OCI-LY1 (cell line): ENCODE data around the gene MPPED1.

ENCODE experiments used
- H2AFZ ChIP-seq: fragments of 200-600 bp; sonication (generic), shearing (Covaris generic); 2 replicates; pipeline ENCODE4 v1.6.0; 2014; ENCODE audit warnings: antibody characterized with exemption, mild to moderate bottlenecking, low read length
- H3F3A ChIP-seq: fragments of 200-600 bp; sonication (generic), shearing (Covaris generic); 2 replicates; pipeline ENCODE4 v1.6.0; 2014; ENCODE audit warnings: mild to moderate bottlenecking, antibody characterized with exemption, low read length, moderate library complexity; ENCODE audit not compliant: insufficient read depth
- H3K27ac ChIP-seq: fragments of 200-600 bp; sonication (generic); 2 replicates; pipeline ENCODE4 v1.5.1; 2014; ENCODE audit warnings: low read length, mixed run types, mild to moderate bottlenecking, low read depth; ENCODE audit not compliant: poor library complexity, severe bottlenecking
- H3K27me3 ChIP-seq: fragments of 200-600 bp; sonication (generic); 2 replicates; pipeline ENCODE4 v1.6.0; 2014; ENCODE audit warnings: antibody characterized with exemption, mild to moderate bottlenecking, low read length, moderate library complexity; ENCODE audit not compliant: insufficient read depth
- H3K36me3 ChIP-seq: fragments of 200-600 bp; sonication (generic); 2 replicates; pipeline ENCODE4 v1.6.1; 2014; ENCODE audit warnings: mild to moderate bottlenecking, antibody characterized with exemption, low read length, moderate library complexity, mixed read lengths; ENCODE audit not compliant: insufficient read depth
- H3K4me1 ChIP-seq: fragments of 200-600 bp; sonication (generic); 2 replicates; pipeline ENCODE4 v1.5.1; 2014; ENCODE audit warnings: mild to moderate bottlenecking, low read length, moderate library complexity; ENCODE audit not compliant: insufficient read depth, severe bottlenecking
- H3K4me2 ChIP-seq: fragments of 200-600 bp; sonication (generic), shearing (Covaris generic); 2 replicates; pipeline ENCODE4 v1.6.1; 2014; ENCODE audit warnings: low read length
- H3K4me3 ChIP-seq: fragments of 200-600 bp; sonication (generic); 2 replicates; pipeline ENCODE4 v1.5.1; 2014; ENCODE audit warnings: low read length, low read depth, mild to moderate bottlenecking, mixed read lengths; ENCODE audit not compliant: poor library complexity, severe bottlenecking
- H3K79me2 ChIP-seq: fragments of 200-600 bp; shearing (Covaris generic); 2 replicates; pipeline ENCODE4 v1.6.1; 2016; ENCODE audit warnings: mixed run types, low read length, mixed read lengths; ENCODE audit not compliant: insufficient read depth
- H3K9ac ChIP-seq: fragments of 200-600 bp; sonication (generic), shearing (Covaris generic); 2 replicates; pipeline ENCODE4 v1.6.1; 2014; ENCODE audit warnings: mild to moderate bottlenecking, low read length, mixed read lengths
- H3K9me2 ChIP-seq: fragments of 200-600 bp; sonication (generic), shearing (Covaris generic); 2 replicates; pipeline ENCODE4 v1.6.1; 2014; ENCODE audit warnings: low read depth, mild to moderate bottlenecking, low read length, mixed read lengths
- H3K9me3 ChIP-seq: fragments of 200-600 bp; shearing (Covaris generic); 2 replicates; pipeline ENCODE4 v1.6.1; 2014; ENCODE audit warnings: low read length, mixed read lengths
- H4K20me1 ChIP-seq: fragments of 200-600 bp; sonication (generic), shearing (Covaris generic); 2 replicates; pipeline ENCODE4 v1.6.0; 2016; ENCODE audit warnings: mild to moderate bottlenecking, low read length; ENCODE audit not compliant: insufficient read depth
- CTCF ChIP-seq: fragments of 200-600 bp; sonication (generic), shearing (Covaris generic); IDR thresholded peaks from 2 replicates; pipeline ENCODE4 v1.5.1; 2017; ENCODE audit warnings: mild to moderate bottlenecking, antibody characterized with exemption, low read length, moderate library complexity, mixed read lengths
- EZH2 ChIP-seq: fragments of 200-600 bp; sonication (generic), shearing (Covaris generic); IDR thresholded peaks from 2 replicates; pipeline ENCODE4 v1.8.0; 2017; ENCODE audit warnings: borderline replicate concordance, mixed run types, mild to moderate bottlenecking, antibody characterized with exemption, low read length, moderate library complexity, mixed read lengths

The MPPED1 gene

GRCh38 chr22:43487311-43488030, 75.7 kb downstream of the MPPED1 start:
- H3K9me3 ChIP-seq: no peaks in the 10 kb centered on the region

GRCh38 chr22:43488031-43488866, 76.4 kb downstream of the MPPED1 start:
- Histone ChIP-seq H4K20me1 (no peaks in the 10 kb centered on the region), H3K79me2 (no peaks in the 10 kb centered on the region), H3K9me2 (no peaks in the 10 kb centered on the region), H3K9ac (no peak overlapping the region), H3K27me3 (peaks cover 11% of the 10 kb centered on the region), H2AFZ (no peak overlapping the region), H3K9me3 (no peaks in the 10 kb centered on the region), H3K4me2 (no peak overlapping the region), H3K36me3 (no peaks in the 10 kb centered on the region), H3K4me3 (no peak overlapping the region), H3K4me1 (no peaks in the 10 kb centered on the region), H3K27ac (no peak overlapping the region), H3F3A (no peaks in the 10 kb centered on the region)
- no peak for TF ChIP-seq CTCF
- TF ChIP-seq EZH2: no peak

More at GRCh38 chr22:43487311-43488030, 75.7 kb downstream of the MPPED1 start:
- H4K20me1 ChIP-seq: no peaks in the 10 kb centered on the region
- no peaks in the 10 kb centered on the region for H3K36me3 ChIP-seq
- H3K79me2 ChIP-seq: no peaks in the 10 kb centered on the region
- no peaks in the 10 kb centered on the region for H3F3A ChIP-seq
- peaks cover 11% of the 10 kb centered on the region for H3K27me3 ChIP-seq
- H2AFZ ChIP-seq: no peak overlapping the region
- H3K4me2 ChIP-seq: no peak overlapping the region
- no peak overlapping the region for H3K9ac ChIP-seq
- H3K4me1 ChIP-seq: no peaks in the 10 kb centered on the region
- no peak overlapping the region for H3K27ac ChIP-seq
- TF ChIP-seq EZH2 (no peak), CTCF (no peak)
- no peak overlapping the region for H3K4me3 ChIP-seq
- no peaks in the 10 kb centered on the region for H3K9me2 ChIP-seq

GRCh38 chr22:43488937-43489336, 77.1 kb downstream of the MPPED1 start:
- Histone ChIP-seq H2AFZ (no peak overlapping the region), H3K79me2 (no peaks in the 10 kb centered on the region), H4K20me1 (no peaks in the 10 kb centered on the region), H3K27me3 (peaks cover 11% of the 10 kb centered on the region), H3F3A (no peaks in the 10 kb centered on the region), H3K4me2 (no peak overlapping the region), H3K9ac (no peak overlapping the region), H3K27ac (no peak overlapping the region), H3K4me3 (no peak overlapping the region), H3K9me2 (no peaks in the 10 kb centered on the region), H3K9me3 (no peaks in the 10 kb centered on the region), H3K36me3 (no peaks in the 10 kb centered on the region), H3K4me1 (no peaks in the 10 kb centered on the region)
- TF ChIP-seq CTCF (no peak), EZH2 (no peak)
